Measurements from ENCODE around the gene SH2B3. TPM values are rescaled to one million over a fixed set of nuclear protein-coding genes. Genes with fewer than 3 reads are reported as not detected.

The SH2B3 gene
- total and polyA plus RNA-seq, 2 donors, result 8.4 to 9.1 TPM

GRCh38 chr12:111447571-111448265, 42.0 kb downstream of the SH2B3 start:
- Histone ChIP-seq H3K27ac (ENCODE audit: low read depth in 1 of 2, low read length in 1 of 2) (no peak overlapping the region), H3K4me3 (ENCODE audit: low read length in 2 of 2) (no peak overlapping the region), H3K9me3 (ENCODE audit: control insufficient read depth in 2 of 2, insufficient read depth in 1 of 2, low read length in 1 of 2) (no peaks in the 10 kb centered on the region), H3K27me3 (ENCODE audit: control insufficient read depth in 2 of 2, insufficient read depth in 1 of 2, low read length in 1 of 2) (no peaks in the 10 kb centered on the region), H3K4me1 (ENCODE audit: control insufficient read depth in 2 of 2, insufficient read depth in 2 of 2, low read length in 2 of 2) (peaks cover 0 to 34% of the 10 kb centered on the region in 2 donors), H3K36me3 (ENCODE audit: control insufficient read depth in 2 of 2, insufficient read depth in 2 of 2, low read length in 1 of 2) (peaks cover 57 to 71% of the 10 kb centered on the region in 2 donors)
- no peak for DNase-seq (ENCODE audit: low read depth in 6 of 9, low spot score in 9 of 9)
- 97% methylated on average over 28 of the region's 28 CpGs for WGBS

- 95% methylated on average over 9 of the region's 9 CpGs for WGBS
- H3K27ac ChIP-seq (ENCODE audit: low read depth in 1 of 2, low read length in 1 of 2), result no peak overlapping the region
- H3K4me3 ChIP-seq (ENCODE audit: low read length in 2 of 2), result no peak overlapping the region
- H3K27me3 ChIP-seq (ENCODE audit: control insufficient read depth in 2 of 2, insufficient read depth in 1 of 2, low read length in 1 of 2), result no peaks in the 10 kb centered on the region
- peaks cover 58 to 72% of the 10 kb centered on the region in 2 donors for H3K36me3 ChIP-seq (ENCODE audit: control insufficient read depth in 2 of 2, insufficient read depth in 2 of 2, low read length in 1 of 2)
- no peaks in the 10 kb centered on the region for H3K9me3 ChIP-seq (ENCODE audit: control insufficient read depth in 2 of 2, insufficient read depth in 1 of 2, low read length in 1 of 2)
- no peak for DNase-seq (ENCODE audit: low read depth in 6 of 9, low spot score in 9 of 9)
- H3K4me1 ChIP-seq (ENCODE audit: control insufficient read depth in 2 of 2, insufficient read depth in 2 of 2, low read length in 2 of 2), result peaks cover 0 to 34% of the 10 kb centered on the region in 2 donors
Measured at GRCh38 chr12:111448266-111448830, 42.6 kb downstream of the SH2B3 start.

GRCh38 chr12:111448846-111449790, 43.4 kb downstream of the SH2B3 start:
- Histone ChIP-seq H3K4me3 (ENCODE audit: low read length in 2 of 2) (no peak overlapping the region), H3K27me3 (ENCODE audit: control insufficient read depth in 2 of 2, insufficient read depth in 1 of 2, low read length in 1 of 2) (no peaks in the 10 kb centered on the region), H3K27ac (ENCODE audit: low read depth in 1 of 2, low read length in 1 of 2) (no peak overlapping the region), H3K36me3 (ENCODE audit: control insufficient read depth in 2 of 2, insufficient read depth in 2 of 2, low read length in 1 of 2) (peaks cover 65 to 77% of the 10 kb centered on the region in 2 donors), H3K9me3 (ENCODE audit: control insufficient read depth in 2 of 2, insufficient read depth in 1 of 2, low read length in 1 of 2) (no peaks in the 10 kb centered on the region), H3K4me1 (ENCODE audit: control insufficient read depth in 2 of 2, insufficient read depth in 2 of 2, low read length in 2 of 2) (peaks cover 0 to 30% of the 10 kb centered on the region in 2 donors)
- DNase-seq (ENCODE audit: low read depth in 6 of 9, low spot score in 9 of 9), result no peak
- WGBS, result 93% methylated on average over 4 of the region's 4 CpGs

GRCh38 chr12:111450676-111451075, 45.0 kb downstream of the SH2B3 start:
- H3K4me3 ChIP-seq (ENCODE audit: low read length in 2 of 2), result no peak overlapping the region
- DNase-seq (ENCODE audit: low read depth in 6 of 9, low spot score in 9 of 9), result no peak
- WGBS, result 98% methylated on average over 4 of the region's 4 CpGs
- no peak overlapping the region for H3K27ac ChIP-seq (ENCODE audit: low read depth in 1 of 2, low read length in 1 of 2)
- peaks cover 74 to 88% of the 10 kb centered on the region in 2 donors for H3K36me3 ChIP-seq (ENCODE audit: control insufficient read depth in 2 of 2, insufficient read depth in 2 of 2, low read length in 1 of 2)
- no peaks in the 10 kb centered on the region for H3K9me3 ChIP-seq (ENCODE audit: control insufficient read depth in 2 of 2, insufficient read depth in 1 of 2, low read length in 1 of 2)
- H3K4me1 ChIP-seq (ENCODE audit: control insufficient read depth in 2 of 2, insufficient read depth in 2 of 2, low read length in 2 of 2), result peaks cover 0 to 15% of the 10 kb centered on the region in 2 donors
- H3K27me3 ChIP-seq (ENCODE audit: control insufficient read depth in 2 of 2, insufficient read depth in 1 of 2, low read length in 1 of 2), result no peaks in the 10 kb centered on the region

GRCh38 chr12:111451232-111451631, 45.5 kb downstream of the SH2B3 start:
- Histone ChIP-seq H3K4me1 (ENCODE audit: control insufficient read depth in 2 of 2, insufficient read depth in 2 of 2, low read length in 2 of 2) (peaks cover 0 to 9% of the 10 kb centered on the region in 2 donors), H3K27me3 (ENCODE audit: control insufficient read depth in 2 of 2, insufficient read depth in 1 of 2, low read length in 1 of 2) (no peaks in the 10 kb centered on the region), H3K9me3 (ENCODE audit: control insufficient read depth in 2 of 2, insufficient read depth in 1 of 2, low read length in 1 of 2) (no peaks in the 10 kb centered on the region), H3K36me3 (ENCODE audit: control insufficient read depth in 2 of 2, insufficient read depth in 2 of 2, low read length in 1 of 2) (peaks cover 77 to 89% of the 10 kb centered on the region in 2 donors), H3K4me3 (ENCODE audit: low read length in 2 of 2) (no peak overlapping the region), H3K27ac (ENCODE audit: low read depth in 1 of 2, low read length in 1 of 2) (no peak overlapping the region)
- 96% methylated on average over 1 of the region's 1 CpG for WGBS
- no peak for DNase-seq (ENCODE audit: low read depth in 6 of 9, low spot score in 9 of 9)

- peak in 2 of 9 donors; percentile 52 to 68 for DNase-seq (ENCODE audit: low read depth in 6 of 9, low spot score in 9 of 9)
- H3K4me1 ChIP-seq (ENCODE audit: control insufficient read depth in 2 of 2, insufficient read depth in 2 of 2, low read length in 2 of 2), result peaks cover 0 to 7% of the 10 kb centered on the region in 2 donors
- 38% methylated on average over 6 of the region's 6 CpGs for WGBS
- H3K27me3 ChIP-seq (ENCODE audit: control insufficient read depth in 2 of 2, insufficient read depth in 1 of 2, low read length in 1 of 2), result no peaks in the 10 kb centered on the region
- peaks cover 72 to 87% of the 10 kb centered on the region in 2 donors for H3K36me3 ChIP-seq (ENCODE audit: control insufficient read depth in 2 of 2, insufficient read depth in 2 of 2, low read length in 1 of 2)
- H3K4me3 ChIP-seq (ENCODE audit: low read length in 2 of 2), result no peak overlapping the region
- no peak overlapping the region for H3K27ac ChIP-seq (ENCODE audit: low read depth in 1 of 2, low read length in 1 of 2)
- no peaks in the 10 kb centered on the region for H3K9me3 ChIP-seq (ENCODE audit: control insufficient read depth in 2 of 2, insufficient read depth in 1 of 2, low read length in 1 of 2)
Measured at GRCh38 chr12:111451649-111452129, 46.0 kb downstream of the SH2B3 start.

- Histone ChIP-seq H3K4me1 (ENCODE audit: control insufficient read depth in 2 of 2, insufficient read depth in 2 of 2, low read length in 2 of 2) (peaks cover 0 to 7% of the 10 kb centered on the region in 2 donors), H3K4me3 (ENCODE audit: low read length in 2 of 2) (no peak overlapping the region), H3K9me3 (ENCODE audit: control insufficient read depth in 2 of 2, insufficient read depth in 1 of 2, low read length in 1 of 2) (no peaks in the 10 kb centered on the region), H3K27me3 (ENCODE audit: control insufficient read depth in 2 of 2, insufficient read depth in 1 of 2, low read length in 1 of 2) (no peaks in the 10 kb centered on the region), H3K27ac (ENCODE audit: low read depth in 1 of 2, low read length in 1 of 2) (no peak overlapping the region), H3K36me3 (ENCODE audit: control insufficient read depth in 2 of 2, insufficient read depth in 2 of 2, low read length in 1 of 2) (peaks cover 64 to 81% of the 10 kb centered on the region in 2 donors)
- no peak for DNase-seq (ENCODE audit: low read depth in 6 of 9, low spot score in 9 of 9)
- WGBS, result 98% methylated on average over 25 of the region's 25 CpGs
Measured at GRCh38 chr12:111453071-111453989, 47.6 kb downstream of the SH2B3 start.

- no peak overlapping the region for H3K27ac ChIP-seq (ENCODE audit: low read depth in 1 of 2, low read length in 1 of 2)
- no peaks in the 10 kb centered on the region for H3K27me3 ChIP-seq (ENCODE audit: control insufficient read depth in 2 of 2, insufficient read depth in 1 of 2, low read length in 1 of 2)
- peaks cover 0 to 7% of the 10 kb centered on the region in 2 donors for H3K4me1 ChIP-seq (ENCODE audit: control insufficient read depth in 2 of 2, insufficient read depth in 2 of 2, low read length in 2 of 2)
- no peak overlapping the region for H3K4me3 ChIP-seq (ENCODE audit: low read length in 2 of 2)
- DNase-seq (ENCODE audit: low read depth in 6 of 9, low spot score in 9 of 9), result no peak
- H3K9me3 ChIP-seq (ENCODE audit: control insufficient read depth in 2 of 2, insufficient read depth in 1 of 2, low read length in 1 of 2), result no peaks in the 10 kb centered on the region
- 97% methylated on average over 4 of the region's 4 CpGs for WGBS
- H3K36me3 ChIP-seq (ENCODE audit: control insufficient read depth in 2 of 2, insufficient read depth in 2 of 2, low read length in 1 of 2), result peaks cover 59 to 77% of the 10 kb centered on the region in 2 donors
Measured at GRCh38 chr12:111454311-111454710, 48.6 kb downstream of the SH2B3 start.

All from thymus (tissue), 11 donors.